SW480 (cell line): ENCODE measurements around the gene TEDDM1.
"Not testable (repeated sequence)": the region's sequence is repeated elsewhere in the genome, so short reads cannot be mapped to it uniquely, and the experiment has no call there.

Source experiments
- DNase-seq: peaks from one replicate; pipeline ENCODE4 v3.0.0-alpha.2; 2016; ENCODE audit warnings: low spot score

The TEDDM1 gene, protein sequence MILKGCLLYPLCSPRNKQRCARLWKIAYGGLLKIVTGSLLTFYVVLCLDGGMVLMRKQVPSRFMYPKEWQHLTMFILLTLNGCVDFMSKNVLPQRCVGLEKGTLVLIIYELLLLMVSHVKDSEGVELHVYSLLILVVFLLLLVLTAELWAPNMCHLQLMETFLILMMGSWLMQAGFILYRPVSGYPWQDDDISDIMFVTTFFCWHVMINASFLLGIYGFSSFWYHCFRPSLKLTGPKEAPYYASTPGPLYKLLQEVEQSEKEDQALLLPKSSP

DNA sequence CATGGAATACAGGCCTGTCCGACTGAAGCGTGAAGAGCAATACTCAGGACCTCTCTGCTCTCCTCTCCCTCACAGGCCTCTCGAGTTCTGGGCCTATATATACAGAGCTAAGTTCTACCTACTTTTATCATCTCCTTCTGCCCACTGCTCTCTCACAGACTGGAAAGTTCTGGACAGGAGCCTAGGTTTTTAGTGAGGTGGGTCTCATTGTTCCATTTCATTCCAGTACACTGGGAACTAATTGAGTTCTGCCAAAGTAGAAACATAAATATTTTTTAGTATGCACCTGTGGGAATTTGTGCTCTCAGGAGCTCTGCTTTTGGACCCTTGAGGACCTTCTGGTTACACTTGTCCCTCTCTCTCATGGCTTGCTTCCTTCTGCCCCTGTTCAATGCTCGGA, at the start of gene TEDDM1:
TEDDM1 (minus strand) TSS at position 101 of the 400 bp plus-strand sequence. CDS start 182 bp downstream, outside the sequence.
- DNase-seq, result no peak

DNA sequence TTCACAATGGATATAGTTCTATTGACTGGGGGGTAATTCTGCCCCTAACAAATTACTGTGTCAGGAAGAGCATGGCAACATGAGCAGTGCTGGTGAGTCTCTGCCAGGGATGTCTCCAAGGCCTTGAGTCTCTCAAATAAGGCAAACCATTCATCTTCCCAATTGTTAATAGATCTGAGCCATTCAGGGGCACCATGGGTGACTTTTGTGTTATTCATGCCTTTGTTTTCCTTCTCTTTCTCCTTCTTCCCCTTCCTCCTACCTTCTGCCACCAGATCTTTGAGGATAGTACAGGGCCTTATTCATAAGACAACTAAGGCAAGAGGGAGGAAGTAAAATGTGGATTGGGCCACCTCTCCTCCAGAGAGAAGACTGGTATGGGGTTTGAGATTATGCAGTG, 49.6 kb upstream of the TEDDM1 start, which contains the start of gene RGSL1:
RGSL1 (plus strand) TSS at position 60 of the 400 bp plus-strand sequence; CDS start at position 80, 20 bp downstream.
- no peak for DNase-seq

DNA sequence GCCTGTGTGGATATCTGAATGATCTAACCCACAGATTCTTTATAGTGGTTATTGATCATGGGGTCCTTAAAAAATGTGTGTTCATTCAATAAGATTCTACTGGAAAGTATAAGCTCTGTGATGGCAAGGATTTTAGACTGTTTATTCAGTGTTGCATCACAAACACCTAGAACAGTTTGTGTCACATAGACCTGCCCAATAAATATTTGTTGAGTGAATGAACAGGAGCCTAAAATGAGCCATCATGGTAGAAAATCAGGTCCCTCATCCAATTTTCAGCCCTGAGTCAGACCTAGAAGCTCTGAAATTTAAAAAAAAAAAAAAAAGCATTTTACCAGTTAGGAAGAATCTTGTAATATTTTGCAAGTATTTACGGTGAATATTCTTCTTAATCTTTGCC, 47.2 kb upstream of the TEDDM1 start:
- no peak for DNase-seq

DNA sequence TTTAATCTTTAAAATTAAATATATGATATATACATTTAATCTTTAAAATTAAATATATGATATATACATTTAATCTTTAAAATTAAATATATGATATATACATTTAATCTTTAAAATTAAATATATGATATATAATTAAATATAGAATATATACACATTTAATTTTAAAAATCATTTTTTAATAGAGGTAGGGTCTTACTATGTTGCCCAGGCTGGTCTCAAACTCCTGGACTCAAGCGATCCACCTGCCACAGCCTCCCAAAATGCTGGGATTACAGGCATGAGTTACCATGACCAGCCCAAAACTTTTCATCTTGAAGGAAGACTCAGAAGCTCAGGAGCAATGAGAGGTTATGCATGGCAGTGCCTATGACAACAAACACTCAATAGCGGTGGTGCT, 46.7 kb upstream of the TEDDM1 start:
- not testable (repeated sequence) for DNase-seq

DNA sequence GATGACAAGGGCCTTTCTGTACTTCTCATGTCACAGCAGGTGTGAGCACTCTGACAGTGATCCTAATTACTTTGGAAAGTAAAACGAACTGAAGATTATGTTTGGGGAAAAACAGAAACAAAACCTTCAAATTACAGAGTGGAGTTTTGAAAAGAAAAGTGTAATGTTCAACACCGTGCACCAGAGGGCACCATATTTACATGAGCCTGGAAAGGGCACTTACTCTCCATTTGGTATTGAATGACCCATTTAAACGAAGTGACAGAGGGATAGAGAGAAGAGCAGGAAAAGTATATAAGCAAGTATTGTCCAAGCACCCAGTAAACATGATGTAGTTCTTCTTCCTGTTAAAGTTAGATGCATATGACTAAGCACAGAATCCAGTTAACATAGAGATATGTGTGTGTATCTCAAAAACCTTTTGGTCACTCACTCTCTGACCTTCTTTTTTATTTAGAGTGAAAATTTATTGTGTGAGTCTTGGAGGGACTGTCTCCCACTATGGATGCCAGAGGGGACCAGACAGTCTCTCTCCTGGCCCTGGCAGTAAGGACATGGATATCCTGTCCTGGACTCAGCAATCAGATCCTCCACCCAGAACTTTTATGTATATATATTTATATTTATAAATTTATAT, 45.7 kb upstream of the TEDDM1 start:
- peak; percentile 75 for DNase-seq

DNA sequence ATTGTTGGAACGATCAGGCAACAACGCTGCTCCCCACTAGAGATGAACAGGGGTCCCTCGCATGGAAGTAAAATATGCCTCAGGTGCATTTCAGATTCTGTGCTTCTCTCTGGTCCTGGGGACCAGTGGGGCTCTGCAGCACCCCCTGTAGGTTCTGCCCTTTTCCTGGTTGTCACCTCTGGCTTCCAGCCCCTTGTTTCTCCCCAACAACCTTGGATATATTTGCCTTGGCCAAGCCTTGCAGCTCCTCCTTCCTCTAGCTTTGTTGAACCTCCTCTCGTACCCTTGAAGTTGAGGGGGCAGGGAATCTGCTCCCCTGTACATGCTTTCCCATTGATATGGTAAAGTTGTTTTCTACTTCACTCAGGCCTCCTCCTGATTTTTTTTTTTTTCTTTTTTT, 44.0 kb upstream of the TEDDM1 start:
- no peak for DNase-seq

DNA sequence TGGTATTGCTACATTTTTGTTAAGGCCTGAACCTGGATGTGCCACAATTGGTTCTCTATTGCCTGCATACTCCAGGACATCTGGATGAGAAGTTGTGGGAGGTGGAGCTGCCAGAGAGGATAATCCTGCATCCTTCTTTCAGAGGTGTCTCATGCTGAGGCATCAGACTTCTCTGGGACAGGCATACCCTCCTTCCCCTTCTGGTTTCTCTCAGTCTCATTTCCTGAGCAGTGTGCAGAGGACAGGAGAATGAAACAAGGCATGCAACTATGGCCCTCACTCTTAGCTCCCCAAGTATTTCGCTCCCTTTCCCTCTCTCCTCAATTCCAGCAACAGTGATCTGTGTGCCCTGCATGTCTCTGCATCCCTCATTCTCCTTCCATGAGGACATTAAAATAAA, 41.9 kb upstream of the TEDDM1 start:
- no peak for DNase-seq

DNA sequence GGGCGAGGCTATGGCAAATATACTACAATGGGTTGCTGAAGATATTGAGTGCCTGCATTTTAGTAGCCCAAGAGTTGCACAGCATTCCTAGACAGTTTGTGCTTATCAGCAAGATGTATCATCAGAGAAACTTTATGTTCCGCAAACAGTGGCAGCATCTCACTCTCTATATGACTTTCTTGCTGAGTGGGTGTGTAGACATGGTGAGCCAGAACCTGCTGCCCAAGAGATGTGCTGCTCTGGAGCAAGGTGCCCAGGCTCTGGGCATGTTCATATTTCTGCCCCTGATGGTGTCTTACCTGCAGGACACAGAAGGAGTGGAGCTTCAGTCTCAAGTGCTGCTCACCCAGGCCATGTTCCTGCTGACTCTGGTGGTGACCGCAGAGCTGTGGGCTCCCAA, 41.3 kb upstream of the TEDDM1 start:
- DNase-seq, result no peak

DNA sequence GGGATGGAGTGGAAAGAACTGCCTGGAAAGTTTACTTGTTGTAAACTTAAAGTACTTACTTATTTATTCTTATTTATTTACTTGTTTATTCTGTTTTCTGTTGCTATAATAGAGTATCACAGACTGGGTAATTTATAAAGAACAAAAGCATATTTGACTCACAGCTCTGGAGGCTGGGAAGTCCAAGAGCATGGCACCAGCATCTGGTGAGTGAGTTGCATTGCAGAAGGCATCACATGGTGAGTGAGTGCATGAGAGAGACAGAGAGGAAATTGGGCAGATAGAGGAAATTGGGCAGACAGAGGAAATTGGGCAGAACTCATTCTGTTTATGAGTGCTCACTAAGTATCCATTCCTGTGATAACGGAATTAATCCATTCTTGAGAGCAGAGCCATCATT, 37.9 kb upstream of the TEDDM1 start:
- no peak for DNase-seq

DNA sequence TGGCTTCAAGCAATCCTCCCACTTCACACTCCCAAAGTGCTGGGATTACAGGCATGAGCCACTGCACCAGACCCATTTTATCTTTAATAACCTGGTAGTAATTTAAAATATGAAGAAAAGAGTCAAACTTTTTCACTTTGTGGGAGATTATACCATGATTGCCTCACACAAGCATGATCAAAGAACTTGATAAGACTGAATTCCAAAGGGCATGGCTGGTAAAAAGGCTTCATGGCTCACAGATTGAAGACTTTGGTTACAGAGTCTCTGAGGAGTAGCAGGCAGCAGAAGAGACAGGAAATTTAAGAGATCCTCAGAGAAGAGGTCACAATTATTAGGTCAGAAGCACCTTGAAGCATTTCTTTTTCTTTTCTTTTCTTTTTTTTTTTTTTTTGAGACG, 33.1 kb upstream of the TEDDM1 start:
- no peak for DNase-seq

DNA sequence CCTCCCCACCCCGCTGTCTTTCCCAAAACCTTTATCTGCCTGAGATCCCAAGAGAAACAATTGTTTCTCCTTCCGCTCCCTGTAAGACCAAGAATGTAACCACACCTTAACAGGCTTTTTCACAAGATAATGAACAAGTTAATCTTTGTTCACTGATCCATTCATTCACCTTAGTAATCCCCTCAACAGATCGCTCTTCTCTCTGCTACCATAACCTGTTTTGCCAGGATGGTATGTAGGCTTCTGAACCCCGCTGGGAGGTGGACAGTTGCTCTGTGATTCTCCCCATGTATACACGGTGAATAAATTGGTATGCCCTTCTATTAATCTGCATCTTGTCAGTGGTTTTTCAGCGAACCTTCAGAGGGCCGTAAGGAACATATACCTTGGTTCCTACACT, 30.8 kb upstream of the TEDDM1 start:
- DNase-seq, result no peak

DNA sequence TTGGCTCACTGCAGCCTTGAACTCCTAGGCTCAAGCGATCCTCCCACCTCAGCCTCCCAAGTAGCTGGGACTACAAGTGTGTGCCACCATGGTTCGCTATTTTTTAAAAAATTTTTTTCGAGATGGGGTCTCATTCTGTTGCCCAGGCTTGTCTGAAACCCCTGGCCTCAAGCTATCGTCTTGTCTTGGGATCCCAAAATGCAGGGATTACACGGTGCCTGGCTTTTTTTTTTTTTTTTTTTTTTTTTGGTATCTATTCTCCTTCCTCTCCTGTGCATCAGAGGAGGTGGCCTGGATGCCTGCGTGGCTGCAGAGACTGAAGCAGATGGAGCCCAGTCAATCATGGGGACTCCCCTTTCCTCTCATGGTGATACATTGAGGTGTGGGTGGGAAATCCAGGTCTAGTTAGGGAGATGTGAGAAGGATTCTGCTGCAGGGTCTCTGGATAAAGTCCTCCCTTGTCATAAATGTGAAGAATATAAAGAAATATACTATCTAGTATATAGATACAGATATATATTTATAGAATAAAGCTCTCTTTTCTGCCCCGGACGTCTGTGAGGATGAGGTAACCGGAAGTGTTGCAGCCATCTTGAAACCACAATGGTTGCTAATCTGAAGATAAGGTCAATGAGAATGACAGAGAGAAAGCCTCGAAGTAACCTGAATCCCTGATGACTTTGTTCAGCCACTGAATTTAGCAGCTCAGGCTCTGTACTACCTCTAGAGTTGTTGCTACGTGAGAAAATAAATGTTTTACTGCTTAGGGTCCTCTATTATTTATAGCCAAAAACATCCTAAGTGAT, 30.0 kb upstream of the TEDDM1 start:
- no peak for DNase-seq

DNA sequence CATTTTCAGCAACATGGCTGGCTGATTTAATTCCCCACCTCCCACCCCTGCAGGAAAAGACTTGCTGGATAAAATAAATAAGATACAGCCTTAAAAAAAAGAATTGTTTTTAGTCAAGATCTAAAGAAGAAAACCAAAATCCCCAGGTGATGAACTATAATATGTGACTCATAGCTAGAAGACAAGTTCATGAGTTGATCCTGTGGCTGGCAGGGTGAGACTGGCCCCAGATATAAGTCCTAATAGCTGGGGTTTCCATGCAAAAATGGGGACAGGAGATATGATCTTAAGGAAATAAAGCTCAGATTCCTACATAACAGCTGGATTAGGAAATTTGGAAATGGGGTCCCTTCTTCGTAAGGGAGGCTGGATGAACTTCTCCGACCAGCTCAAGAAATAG, 27.6 kb upstream of the TEDDM1 start:
- no peak for DNase-seq

DNA sequence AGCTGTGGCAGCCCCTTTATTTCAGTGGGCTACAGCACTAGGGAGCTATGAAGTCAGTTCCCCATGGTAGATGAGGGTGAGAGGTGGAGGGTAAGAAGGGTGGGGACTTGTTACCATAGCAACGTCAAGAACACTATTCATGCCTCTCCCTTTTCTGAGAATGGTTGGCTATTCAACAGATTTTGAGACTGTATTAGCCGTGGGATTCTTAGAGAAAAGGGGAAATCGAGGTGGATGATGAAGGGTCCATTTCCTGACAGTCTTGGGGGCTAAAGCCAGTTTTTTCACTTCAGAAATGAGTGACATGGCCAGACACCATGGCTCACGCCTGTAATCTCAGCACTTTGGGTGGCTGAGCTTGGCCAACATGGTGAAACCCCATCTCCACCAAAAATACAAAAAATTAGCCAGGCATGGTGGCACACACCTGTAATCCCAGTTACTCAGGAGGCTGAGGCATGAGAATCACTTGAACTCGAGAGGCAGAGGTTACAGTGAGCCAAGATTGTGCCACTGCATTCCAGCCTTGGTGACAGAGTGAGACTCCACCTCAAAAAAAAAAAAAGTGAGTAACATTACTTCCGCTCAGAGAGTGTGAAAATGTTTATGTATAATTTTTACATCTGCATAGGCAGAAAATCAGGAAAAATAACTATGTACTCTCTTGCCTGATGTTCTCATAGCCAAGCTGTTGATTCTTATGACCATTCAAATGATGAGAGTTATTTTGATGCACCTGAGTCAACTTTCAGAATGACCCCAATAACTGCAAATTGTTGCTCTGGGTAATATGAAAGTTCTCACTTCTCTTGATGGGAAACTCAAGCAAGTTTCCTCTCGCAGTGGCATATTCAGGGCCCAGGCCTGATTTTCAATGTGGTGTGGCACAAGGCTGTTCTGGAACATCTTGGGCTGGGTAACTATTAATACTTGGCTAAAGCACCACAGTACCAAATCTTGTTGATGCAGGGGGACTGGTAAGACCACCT, 26.3 kb upstream of the TEDDM1 start:
- no peak for DNase-seq

DNA sequence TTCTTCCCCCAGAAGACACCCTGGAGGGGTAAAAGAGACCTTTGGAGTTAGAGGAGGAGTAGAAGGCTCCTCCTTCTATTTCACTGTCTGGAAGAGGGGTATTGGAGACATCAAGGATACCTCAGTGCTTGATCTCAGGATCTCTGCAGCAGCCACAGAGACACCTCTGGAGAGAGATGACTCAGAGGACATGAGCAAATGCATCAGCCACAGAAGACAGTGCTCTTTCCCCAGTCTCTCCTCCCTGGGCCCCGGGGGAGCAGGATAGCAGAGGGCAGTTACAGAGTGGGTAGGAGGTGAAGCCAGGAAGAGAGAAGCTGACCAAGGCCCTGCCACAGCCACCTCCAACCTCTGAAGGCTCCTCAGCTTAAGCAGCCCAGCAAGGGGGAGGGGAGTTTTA, 15.3 kb upstream of the TEDDM1 start:
- no peak for DNase-seq

DNA sequence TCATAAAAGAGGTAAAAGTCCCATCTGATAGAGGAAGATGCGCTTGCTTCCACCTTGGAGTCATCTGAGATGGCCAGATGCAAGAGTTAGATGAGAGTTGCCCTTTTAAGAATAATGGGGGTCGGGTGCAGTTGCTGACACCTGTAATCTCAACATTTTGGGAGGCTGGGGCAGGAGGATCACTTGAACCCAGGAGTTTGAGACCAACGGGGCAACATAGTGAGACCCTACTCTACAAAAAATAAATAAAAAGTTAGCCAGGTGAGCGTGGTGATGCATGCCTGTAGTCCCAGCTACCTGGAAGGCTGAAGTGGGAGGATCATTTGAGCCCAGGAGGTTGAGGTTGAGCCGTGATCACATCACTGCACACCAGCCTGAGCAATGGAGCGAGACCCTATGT, 13.5 kb upstream of the TEDDM1 start:
- DNase-seq, result no peak

DNA sequence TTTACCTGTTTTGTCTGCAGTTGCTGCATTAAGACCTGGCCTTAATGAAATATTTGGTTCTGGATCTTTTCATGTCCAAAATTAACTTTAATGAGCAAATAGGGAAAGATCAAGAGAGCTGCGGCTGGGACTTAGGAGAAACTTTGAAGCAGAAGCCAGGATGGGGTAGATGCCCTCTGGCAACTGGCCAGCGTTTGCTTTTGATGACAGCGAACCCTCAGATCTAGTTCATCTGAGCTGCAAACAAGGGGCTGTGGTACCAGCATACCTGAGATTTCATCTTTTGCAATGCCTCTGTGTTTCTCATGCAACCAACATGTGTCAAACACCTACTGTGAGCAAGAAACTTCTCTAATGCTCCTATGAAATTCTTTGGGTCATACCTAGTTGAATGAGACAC, 13.0 kb upstream of the TEDDM1 start:
- DNase-seq, result no peak

DNA sequence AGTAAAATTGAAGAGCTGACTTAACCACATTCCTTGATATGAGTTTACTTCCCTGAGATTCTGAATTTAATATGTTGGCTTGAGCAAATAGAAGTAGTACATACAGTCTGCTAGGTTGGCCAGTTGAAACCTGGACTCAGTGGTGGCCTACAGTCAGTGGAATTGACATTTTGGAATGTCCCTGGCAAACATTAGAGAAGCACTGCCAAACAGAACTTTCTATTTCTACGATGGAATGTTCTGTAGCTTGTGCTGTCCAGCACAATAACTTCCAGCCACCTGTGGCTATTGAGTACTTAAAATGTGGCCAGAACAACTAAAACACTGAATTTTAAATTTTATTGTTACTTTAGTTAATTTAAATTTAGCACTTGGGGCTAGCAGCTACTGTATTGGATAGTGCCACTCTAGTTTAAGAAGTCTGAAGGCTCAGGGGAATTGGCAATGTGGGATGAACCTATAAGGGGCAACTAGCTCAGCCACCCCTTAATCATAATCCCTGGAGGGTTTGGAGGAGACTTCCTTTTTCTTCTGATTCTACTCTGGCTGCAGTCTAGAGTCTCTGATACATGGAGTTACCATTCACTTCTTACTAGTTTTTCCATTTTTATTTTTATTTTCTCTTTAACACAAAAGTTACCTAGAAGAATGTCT, 10.3 kb upstream of the TEDDM1 start:
- DNase-seq, result no peak

DNA sequence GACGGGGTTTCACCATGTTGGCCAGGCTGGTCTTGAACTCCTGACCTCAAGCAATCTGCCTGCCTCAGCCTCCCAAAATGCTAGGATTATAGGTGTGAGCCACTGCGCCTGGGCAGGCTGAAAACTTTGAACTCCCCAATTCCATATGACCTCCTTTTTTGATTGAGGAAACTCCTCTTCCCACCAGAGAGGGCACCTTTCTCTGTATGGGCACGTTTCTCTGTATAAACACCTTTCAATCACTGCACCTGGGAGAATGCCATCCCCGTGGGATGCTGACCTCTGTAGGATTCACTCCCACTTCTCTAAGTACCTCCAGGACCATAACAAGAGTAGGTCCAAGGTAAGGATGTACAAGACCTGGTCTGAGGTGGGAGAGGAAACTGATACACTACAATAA, 9.7 kb upstream of the TEDDM1 start:
- no peak for DNase-seq

DNA sequence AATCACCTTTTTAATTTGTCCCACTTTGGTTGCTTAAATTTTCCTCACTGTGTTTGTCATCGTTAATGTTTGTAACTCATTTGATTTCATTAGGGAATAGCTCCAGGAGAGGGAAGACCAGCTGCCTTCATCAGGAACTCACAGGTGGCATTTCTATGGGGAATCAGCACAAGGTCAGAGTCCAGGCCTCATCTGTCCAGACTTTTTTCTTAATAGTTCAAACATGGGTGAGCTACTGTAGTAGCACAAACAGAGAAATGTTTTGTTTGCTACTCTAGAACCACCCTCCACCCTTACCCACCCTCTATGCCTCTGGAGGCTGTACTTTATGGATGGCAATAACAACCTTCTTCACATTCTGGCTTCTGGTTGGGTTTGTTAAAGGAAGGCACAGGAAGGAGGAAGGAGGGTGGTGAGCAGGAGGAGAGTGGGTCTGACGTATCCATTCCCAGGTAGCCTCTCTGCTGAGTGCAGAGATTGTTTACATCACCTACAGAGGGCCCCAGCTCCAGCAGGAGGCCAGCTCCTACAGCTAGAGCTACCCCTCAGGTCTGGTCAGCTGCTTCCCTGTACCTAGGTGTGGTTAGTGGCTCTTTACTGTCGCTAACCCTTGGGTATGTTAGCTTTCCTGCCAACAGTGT, 8.1 kb upstream of the TEDDM1 start:
- DNase-seq, result no peak

DNA sequence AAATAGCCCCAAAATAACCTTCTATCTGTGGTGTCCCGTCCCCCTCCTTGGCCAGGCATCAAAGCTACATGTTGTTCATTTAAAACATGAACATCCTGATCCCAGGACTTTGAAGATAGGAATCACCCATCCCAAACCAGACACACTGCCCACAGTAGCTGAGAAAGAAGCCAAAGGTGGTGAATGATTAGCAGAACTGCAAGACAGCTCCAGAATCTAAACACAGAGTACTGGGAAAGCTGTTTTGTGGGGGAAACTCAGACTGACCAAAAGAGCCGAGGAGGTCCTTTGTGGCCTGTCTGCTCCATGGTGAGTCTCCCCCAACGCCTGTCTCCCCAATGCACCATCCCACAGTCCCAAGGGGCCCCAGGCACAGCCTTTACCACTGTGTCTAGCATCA, 7.3 kb upstream of the TEDDM1 start:
- DNase-seq, result no peak
